Activated effector memory CD4-positive, alpha-beta T cell treated with anti-CD3 and anti-CD28 coated beads, Interleukin-2, amount 50 U/mL, for 16 hours (primary cell): Measurements from ENCODE around the gene NCOA1.

ENCODE experiments used
- DNase-seq: peaks from one replicate; pipeline ENCODE4 v3.0.0-alpha.2; 2020

NCOA1 gene

GRCh38 chr2:24711865-24712264, 220.8 kb downstream of the NCOA1 start:
- no peak for DNase-seq

DNA sequence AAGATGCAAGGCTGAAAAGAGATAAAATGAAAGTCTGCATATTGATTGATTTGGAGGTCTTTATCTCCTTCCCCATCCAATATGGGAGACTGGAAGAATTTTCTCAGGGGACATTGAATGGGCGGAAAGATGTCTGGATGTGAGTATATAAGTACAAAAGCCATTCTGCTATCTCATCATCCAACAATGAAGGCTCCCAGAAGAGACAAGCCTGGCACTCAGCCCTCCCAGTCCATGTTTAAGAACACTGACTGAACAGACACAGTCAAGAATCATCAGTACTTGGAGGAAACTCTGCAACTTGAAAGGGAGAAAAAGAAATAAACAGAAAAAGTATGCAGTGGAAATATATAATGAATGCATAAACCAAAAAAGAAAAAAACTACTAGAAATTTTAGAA, 221.2 kb downstream of the NCOA1 start:
- DNase-seq = no peak

- DNase-seq = no peak
These were observed 226.4 kb downstream of the NCOA1 start for GRCh38 chr2:24717263-24717951.

- no peak for DNase-seq
These were observed 229.3 kb downstream of the NCOA1 start for GRCh38 chr2:24720310-24720709.

DNA sequence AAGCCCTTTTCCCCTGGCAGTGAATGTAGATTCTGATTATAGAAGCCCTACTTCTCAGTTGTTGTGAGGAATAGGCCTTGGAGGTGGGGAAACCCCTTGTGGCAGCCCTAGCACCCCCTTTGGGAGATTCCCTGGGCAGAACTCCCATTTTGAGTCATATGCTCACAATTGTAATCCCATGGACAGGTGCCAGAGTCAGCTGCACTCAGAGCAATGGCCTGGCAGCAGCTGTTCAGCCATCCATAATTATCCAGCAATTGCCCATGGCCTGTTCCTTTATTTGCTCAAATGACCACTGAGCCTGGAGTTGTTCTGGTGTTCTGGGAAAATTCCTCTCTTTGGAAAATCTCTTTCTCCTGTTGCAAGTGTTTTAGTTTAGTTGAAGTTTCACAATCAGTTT, 230.4 kb downstream of the NCOA1 start:
- DNase-seq = no peak

- no peak for DNase-seq
These were observed 231.2 kb downstream of the NCOA1 start for GRCh38 chr2:24722141-24722790.

GRCh38 chr2:24723191-24723590, 232.1 kb downstream of the NCOA1 start:
- DNase-seq = no peak

- no peak for DNase-seq
These were observed 232.6 kb downstream of the NCOA1 start for GRCh38 chr2:24723665-24724064.

- no peak for DNase-seq
These were observed 233.2 kb downstream of the NCOA1 start for GRCh38 chr2:24724111-24724775.

DNA sequence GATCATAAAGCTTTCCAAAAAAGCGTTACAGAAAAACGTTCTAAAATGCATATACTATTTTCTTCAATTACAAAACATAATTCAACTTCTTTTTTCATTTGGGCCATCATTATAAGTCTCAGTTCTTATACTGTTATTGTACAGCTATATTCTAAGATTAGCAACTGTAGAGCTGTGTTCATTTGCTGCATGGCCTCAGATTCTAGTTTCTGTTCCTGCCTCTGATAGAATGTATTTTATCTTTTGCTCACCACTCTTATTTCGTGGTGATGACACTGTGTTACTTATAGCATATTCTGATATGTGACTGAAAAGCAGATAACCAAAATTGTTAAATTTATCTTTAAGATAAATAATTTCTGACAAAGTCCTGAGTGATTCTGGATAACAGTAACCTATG, 234.9 kb downstream of the NCOA1 start:
- no peak for DNase-seq

- DNase-seq = no peak
These were observed 239.4 kb downstream of the NCOA1 start for GRCh38 chr2:24730481-24730880.

DNA sequence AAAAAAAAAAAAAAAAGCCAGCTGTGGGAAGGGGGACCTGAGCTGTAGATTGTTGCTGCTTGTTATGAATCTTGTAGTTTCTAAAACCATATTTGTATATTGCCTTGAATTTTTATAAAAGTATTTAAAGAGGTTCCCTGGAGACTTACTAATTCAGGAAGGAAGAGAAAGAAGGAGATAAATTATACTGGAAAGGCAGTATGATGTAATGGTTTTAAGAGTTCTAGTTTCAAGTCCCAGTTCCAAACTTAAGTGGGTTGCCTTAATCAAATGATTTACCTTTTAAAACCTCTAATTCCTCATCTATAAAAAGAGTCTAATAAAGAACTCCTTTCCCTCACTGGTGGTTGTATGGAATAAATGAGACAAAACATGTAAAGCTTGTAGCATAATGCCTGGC, 240.0 kb downstream of the NCOA1 start:
- no peak for DNase-seq

DNA sequence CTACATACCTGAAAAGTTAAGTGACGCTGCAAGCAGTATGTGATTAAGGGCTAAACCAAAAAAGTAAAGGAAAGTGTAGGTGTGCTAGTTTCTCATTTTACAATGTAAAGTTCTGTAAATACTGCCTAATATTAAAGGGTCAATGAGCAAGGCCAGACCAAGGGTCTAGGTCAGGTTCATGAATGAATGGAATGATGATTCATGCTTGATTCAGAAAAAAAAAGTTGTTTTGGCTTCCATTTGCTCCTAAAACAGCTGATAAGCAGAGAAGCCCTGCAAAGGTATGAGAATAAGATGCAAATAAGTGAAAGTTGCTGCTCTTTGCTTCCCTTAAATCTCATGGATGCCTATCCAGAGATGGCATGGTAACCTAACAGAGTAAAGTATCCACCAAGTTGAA, 240.9 kb downstream of the NCOA1 start:
- no peak for DNase-seq

- no peak for DNase-seq
These were observed 243.7 kb downstream of the NCOA1 start for GRCh38 chr2:24734741-24735140.

DNA sequence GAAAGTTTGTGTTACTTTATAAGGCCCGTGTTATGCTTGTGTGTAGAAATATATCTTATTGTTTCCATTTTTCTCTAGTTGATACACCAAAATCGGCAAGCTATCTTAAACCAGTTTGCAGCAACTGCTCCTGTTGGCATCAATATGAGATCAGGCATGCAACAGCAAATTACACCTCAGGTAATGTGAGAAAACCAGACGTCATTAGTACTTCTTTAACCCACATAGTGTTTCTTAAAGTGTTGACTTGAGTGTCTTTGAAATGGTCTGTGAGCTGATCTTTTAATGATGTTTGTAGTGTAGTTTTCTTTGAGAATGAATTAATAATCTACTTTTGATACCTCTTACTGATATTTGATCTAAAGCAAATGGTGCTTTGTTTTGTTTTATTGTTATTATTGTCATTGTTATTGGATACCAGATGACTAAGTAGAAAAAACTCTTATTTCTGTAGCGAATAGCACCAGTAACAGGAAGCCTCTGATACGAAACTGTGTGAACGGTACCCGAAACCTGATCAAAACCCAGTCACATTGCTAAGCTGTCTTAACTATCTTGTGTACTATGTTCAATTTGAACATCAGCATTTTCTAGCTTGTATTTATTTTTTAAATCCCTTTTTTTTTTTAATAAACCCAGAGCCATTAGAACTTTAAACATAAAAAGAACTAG, 248.4 kb downstream of the NCOA1 start:
- DNase-seq = no peak

DNA sequence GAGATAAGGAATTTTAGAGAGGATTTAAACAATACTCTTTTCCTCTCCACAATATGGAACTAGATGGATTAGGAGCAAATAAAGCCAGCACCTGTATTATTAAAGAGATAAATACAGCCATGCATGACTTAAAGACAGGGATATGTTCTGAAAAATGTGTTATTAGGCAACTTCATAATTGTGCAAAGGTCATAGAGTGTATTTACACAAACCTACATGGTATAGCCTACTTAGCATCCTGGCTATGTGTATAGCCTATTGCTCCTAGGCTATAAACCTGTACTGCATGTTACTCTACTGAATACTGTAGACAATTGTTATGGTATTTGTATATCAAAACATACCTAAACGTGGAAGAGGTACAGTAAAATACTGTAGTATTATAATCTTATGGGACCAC, 249.1 kb downstream of the NCOA1 start:
- no peak for DNase-seq

DNA sequence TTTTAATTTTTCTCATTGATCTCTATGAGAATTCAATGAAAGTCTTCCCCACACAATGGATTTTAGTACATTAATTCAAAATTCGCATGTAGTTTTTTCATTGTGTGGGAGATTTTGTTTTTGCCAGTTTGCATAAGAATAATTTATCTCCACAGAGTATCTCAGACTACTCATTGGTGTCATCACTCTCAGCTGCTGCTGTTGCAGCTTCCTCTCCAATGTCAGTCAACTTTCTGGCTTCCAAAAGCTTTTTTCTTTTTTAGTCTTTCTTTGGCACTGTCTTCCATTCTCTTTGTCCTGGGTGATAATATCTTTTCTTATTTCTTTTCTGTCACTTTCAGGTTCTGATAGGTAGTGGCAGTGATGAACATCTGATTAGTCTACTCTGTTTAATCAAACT, 251.7 kb downstream of the NCOA1 start:
- DNase-seq = no peak

- no peak for DNase-seq
These were observed 252.9 kb downstream of the NCOA1 start for GRCh38 chr2:24743924-24744323.

- DNase-seq = no peak
These were observed 253.3 kb downstream of the NCOA1 start for GRCh38 chr2:24744356-24744755.

GRCh38 chr2:24745825-24746224, 254.8 kb downstream of the NCOA1 start:
- DNase-seq = no peak

GRCh38 chr2:24747299-24747698, 256.2 kb downstream of the NCOA1 start:
- no peak for DNase-seq

DNA sequence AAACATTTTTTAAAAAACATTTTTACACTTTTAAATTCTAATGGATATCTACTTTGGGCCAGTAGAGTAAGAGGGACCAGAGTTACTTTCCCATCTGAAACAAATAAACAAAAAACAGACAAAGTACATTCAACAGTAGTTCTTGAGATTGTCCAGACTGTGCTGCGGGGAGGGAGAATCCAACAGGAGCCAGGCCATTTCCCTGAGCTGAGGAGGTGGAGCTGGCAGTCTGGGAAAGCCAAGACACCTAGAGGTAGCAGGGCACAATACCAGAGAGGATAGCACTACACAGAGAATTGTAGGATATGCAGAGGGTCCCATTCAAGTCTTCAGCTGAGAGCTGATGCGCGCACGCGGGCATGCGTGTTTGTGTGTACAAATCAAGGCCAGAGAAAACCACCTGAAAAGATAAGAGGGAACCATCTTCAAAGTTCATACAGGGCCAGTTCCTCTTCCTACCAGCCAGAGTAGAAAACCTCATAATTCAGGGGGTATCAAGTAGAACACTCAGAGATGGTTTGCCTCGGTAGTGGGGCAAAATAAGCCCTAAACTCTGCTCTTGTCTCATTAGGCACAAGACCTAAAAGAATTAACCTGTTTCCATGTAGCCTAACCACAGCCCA, 258.1 kb downstream of the NCOA1 start:
- no peak for DNase-seq

DNA sequence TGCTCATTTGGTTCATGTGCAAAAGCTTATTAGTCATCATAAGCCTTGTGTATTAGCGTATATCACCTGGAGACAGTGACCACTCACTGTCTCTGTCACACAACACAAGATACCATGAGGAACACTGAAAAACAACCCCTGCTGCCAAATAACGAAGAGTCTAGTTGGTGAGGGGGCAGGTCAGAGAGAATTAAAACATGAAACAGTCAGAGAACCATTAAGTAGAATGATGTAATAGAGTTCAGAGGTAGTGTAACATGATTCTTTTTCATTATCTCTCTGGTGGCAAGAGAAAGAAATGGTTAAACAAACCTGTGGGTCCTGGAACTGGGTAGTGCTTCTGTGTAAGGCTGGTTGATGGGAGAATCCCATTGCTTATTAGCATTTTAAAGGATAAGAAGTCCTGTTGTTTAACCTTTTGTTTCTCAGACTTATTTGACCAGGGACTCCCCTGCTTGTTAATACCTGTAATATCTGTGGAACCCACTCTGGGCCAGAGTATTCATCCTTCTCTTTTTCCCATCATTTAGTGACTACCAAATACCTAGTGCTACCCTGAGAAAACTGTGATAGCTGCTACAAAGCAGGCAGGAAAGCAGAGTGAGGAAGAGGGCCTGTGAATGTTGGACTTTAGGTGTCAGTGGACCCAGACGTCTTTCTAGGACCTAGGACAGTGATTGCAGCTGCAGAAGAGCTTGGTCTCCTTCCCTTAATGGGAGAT, 264.1 kb downstream of the NCOA1 start:
- DNase-seq = no peak
